HG02623 (cell line): ENCODE measurements around the gene MACROD2.

Experiments
- ATAC-seq: cut with Tn5 transposase; IDR thresholded peaks from one replicate; pipeline ENCODE4 v1.9.1; 2021; ENCODE audit warnings: moderate library complexity; ENCODE audit not compliant: unreplicated experiment

The MACROD2 gene

GRCh38 chr20:15843777-15844176 is 1848.5 kb downstream of the MACROD2 start:
- ATAC-seq: no peak

GRCh38 chr20:15847196-15847784 is 1852.0 kb downstream of the MACROD2 start:
- no peak for ATAC-seq

GRCh38 chr20:15848126-15848525 is 1852.8 kb downstream of the MACROD2 start:
- no peak for ATAC-seq

- ATAC-seq: no peak
These were observed 1853.8 kb downstream of the MACROD2 start for GRCh38 chr20:15848995-15849610.

GRCh38 chr20:15851576-15852215 is 1856.4 kb downstream of the MACROD2 start:
- no peak for ATAC-seq

- ATAC-seq: no peak
These were observed 1859.6 kb downstream of the MACROD2 start for GRCh38 chr20:15854911-15855310.

GRCh38 chr20:15857173-15857784 is 1862.0 kb downstream of the MACROD2 start:
- ATAC-seq: peak; percentile 63

- ATAC-seq: no peak
These were observed 1863.7 kb downstream of the MACROD2 start for GRCh38 chr20:15859061-15859460.

GRCh38 chr20:15860850-15861249 is 1865.5 kb downstream of the MACROD2 start:
- no peak for ATAC-seq

- ATAC-seq: no peak
These were observed 1866.9 kb downstream of the MACROD2 start for GRCh38 chr20:15862178-15862577.

GRCh38 chr20:15863735-15864134 is 1868.4 kb downstream of the MACROD2 start:
- no peak for ATAC-seq

GRCh38 chr20:15865553-15865952 is 1870.2 kb downstream of the MACROD2 start:
- ATAC-seq: no peak

- no peak for ATAC-seq
These were observed 1871.8 kb downstream of the MACROD2 start for GRCh38 chr20:15866916-15867730.

- ATAC-seq: no peak
These were observed 1872.6 kb downstream of the MACROD2 start for GRCh38 chr20:15867899-15868298.

- no peak for ATAC-seq
These were observed 1880.1 kb downstream of the MACROD2 start for GRCh38 chr20:15875446-15875845.

- ATAC-seq: peak; percentile 62
These were observed 1887.2 kb downstream of the MACROD2 start for GRCh38 chr20:15882553-15882952.

- no peak for ATAC-seq
These were observed 1890.9 kb downstream of the MACROD2 start for GRCh38 chr20:15886250-15886649.

- ATAC-seq: no peak
These were observed 1892.1 kb downstream of the MACROD2 start for GRCh38 chr20:15887387-15887786.

- ATAC-seq: no peak
These were observed 1893.7 kb downstream of the MACROD2 start for GRCh38 chr20:15889061-15889460.

- no peak for ATAC-seq
These were observed 1894.4 kb downstream of the MACROD2 start for GRCh38 chr20:15889514-15890256.
